ENCODE data around the gene CCDC13. TPM values are rescaled to one million over a fixed set of nuclear protein-coding genes. Genes with fewer than 3 reads are reported as not detected.
A peak's percentile ranks its signal among the peaks of the same experiment; 100 is the strongest.
"Not testable (repeated sequence)": the region's sequence is repeated elsewhere in the genome, so short reads cannot be mapped to it uniquely, and the experiment has no call there.

Gene CCDC13
- total RNA-seq (under 1 TPM in 1 of 2 donors, not detected in 1; 0.94 TPM), total RNA-seq (0.23 to 0.38 reads per million in 2 donors)

GRCh38 chr3:42772670-42773408 lies at the start of gene CCDC13:
CCDC13 (minus strand) TSS chr3:42773253; CDS start chr3:42758345, 14,908 bp downstream.
- peak; percentile 89 for ATAC-seq
- no peaks in the 10 kb centered on the region for H3K9me3 ChIP-seq (ENCODE audit: control insufficient read depth, low read length, poor library complexity, severe bottlenecking)
- H3K36me3 Mint-ChIP-seq (ENCODE audit: low read depth): no peaks in the 10 kb centered on the region
- peak within 1 kb of the TSS; percentile 85 for H3K27ac Mint-ChIP-seq
- peaks cover 7% of the 10 kb centered on the region for H3K4me1 Mint-ChIP-seq
- H3K27me3 Mint-ChIP-seq: no peaks in the 10 kb centered on the region
- peak within 1 kb of the TSS; percentile 91 for H3K4me3 Mint-ChIP-seq
- peak; percentile 47 to 75 (median 59) for DNase-seq

GRCh38 chr3:42822828-42823227 lies 49.8 kb upstream of the CCDC13 start:
- Mint-ChIP-seq H3K27me3 (peaks cover 49% of the 10 kb centered on the region), H3K27ac (peak overlapping the region; percentile 6), H3K36me3 (ENCODE audit: low read depth) (peaks cover 3% of the 10 kb centered on the region), H3K4me1 (peaks cover 4% of the 10 kb centered on the region), H3K4me3 (no peak overlapping the region)
- ATAC-seq (no peak), DNase-seq (no peak)
- no peaks in the 10 kb centered on the region for H3K9me3 ChIP-seq (ENCODE audit: control insufficient read depth, low read length, poor library complexity, severe bottlenecking)

GRCh38 chr3:42820746-42821051 lies 47.6 kb upstream of the CCDC13 start:
- Mint-ChIP-seq H3K4me1 (peaks cover 4% of the 10 kb centered on the region), H3K36me3 (ENCODE audit: low read depth) (no peaks in the 10 kb centered on the region), H3K27ac (no peak overlapping the region), H3K27me3 (peaks cover 30% of the 10 kb centered on the region), H3K4me3 (no peak overlapping the region)
- ATAC-seq (no peak), DNase-seq (no peak)
- no peaks in the 10 kb centered on the region for H3K9me3 ChIP-seq (ENCODE audit: control insufficient read depth, low read length, poor library complexity, severe bottlenecking)

GRCh38 chr3:42819351-42819965 lies 46.4 kb upstream of the CCDC13 start:
- no peak overlapping the region for H3K4me3 Mint-ChIP-seq
- no peaks in the 10 kb centered on the region for H3K36me3 Mint-ChIP-seq (ENCODE audit: low read depth)
- H3K27ac Mint-ChIP-seq: no peak overlapping the region
- H3K4me1 Mint-ChIP-seq: peaks cover 4% of the 10 kb centered on the region
- peaks cover 29% of the 10 kb centered on the region for H3K27me3 Mint-ChIP-seq
- DNase-seq (no peak), ATAC-seq (no peak)
- H3K9me3 ChIP-seq (ENCODE audit: control insufficient read depth, low read length, poor library complexity, severe bottlenecking): no peaks in the 10 kb centered on the region

- no peaks in the 10 kb centered on the region for H3K9me3 ChIP-seq (ENCODE audit: control insufficient read depth, low read length, poor library complexity, severe bottlenecking)
- Mint-ChIP-seq H3K27me3 (peaks cover 25% of the 10 kb centered on the region), H3K4me1 (peaks cover 2% of the 10 kb centered on the region), H3K4me3 (no peak overlapping the region), H3K27ac (no peak overlapping the region), H3K36me3 (ENCODE audit: low read depth) (no peaks in the 10 kb centered on the region)
- ATAC-seq: no peak
- DNase-seq: no peak
These were observed 42.8 kb upstream of the CCDC13 start for GRCh38 chr3:42815826-42816225.

- Mint-ChIP-seq H3K4me1 (peaks cover 2% of the 10 kb centered on the region), H3K27ac (no peak overlapping the region), H3K4me3 (no peak overlapping the region), H3K27me3 (peaks cover 28% of the 10 kb centered on the region), H3K36me3 (ENCODE audit: low read depth) (no peaks in the 10 kb centered on the region)
- DNase-seq (no peak), ATAC-seq (no peak)
- H3K9me3 ChIP-seq (ENCODE audit: control insufficient read depth, low read length, poor library complexity, severe bottlenecking): no peaks in the 10 kb centered on the region
These were observed 42.0 kb upstream of the CCDC13 start for GRCh38 chr3:42814914-42815507.

GRCh38 chr3:42814246-42814645 lies 41.2 kb upstream of the CCDC13 start:
- no peak for ATAC-seq

GRCh38 chr3:42811118-42811883 lies 38.2 kb upstream of the CCDC13 start:
- DNase-seq; H3K4me3 Mint-ChIP-seq; ATAC-seq; H3K27ac Mint-ChIP-seq; H3K36me3 Mint-ChIP-seq (ENCODE audit: low read depth); H3K4me1 Mint-ChIP-seq; H3K9me3 ChIP-seq (ENCODE audit: control insufficient read depth, low read length, poor library complexity, severe bottlenecking): not testable (repeated sequence)
- peaks cover 40% of the 10 kb centered on the region for H3K27me3 Mint-ChIP-seq

More at GRCh38 chr3:42814246-42814645, 41.2 kb upstream of the CCDC13 start:
- Mint-ChIP-seq H3K27ac (no peak overlapping the region), H3K4me3 (no peak overlapping the region), H3K36me3 (ENCODE audit: low read depth) (no peaks in the 10 kb centered on the region), H3K4me1 (no peaks in the 10 kb centered on the region), H3K27me3 (peaks cover 25% of the 10 kb centered on the region)
- no peaks in the 10 kb centered on the region for H3K9me3 ChIP-seq (ENCODE audit: control insufficient read depth, low read length, poor library complexity, severe bottlenecking)
- DNase-seq: no peak

GRCh38 chr3:42810706-42811105 lies 37.7 kb upstream of the CCDC13 start:
- H3K9me3 ChIP-seq (ENCODE audit: control insufficient read depth, low read length, poor library complexity, severe bottlenecking); ATAC-seq; H3K36me3 Mint-ChIP-seq (ENCODE audit: low read depth); DNase-seq; H3K4me1 Mint-ChIP-seq; H3K27ac Mint-ChIP-seq; H3K4me3 Mint-ChIP-seq: not testable (repeated sequence)
- H3K27me3 Mint-ChIP-seq: peaks cover 46% of the 10 kb centered on the region

GRCh38 chr3:42809202-42809601 lies 36.1 kb upstream of the CCDC13 start, which contains the start of gene ACKR2:
ACKR2 (plus strand) TSS chr3:42809445; CDS start chr3:42864503, 55,058 bp downstream.
- ATAC-seq (no peak), DNase-seq (no peak)
- H3K27me3 Mint-ChIP-seq: peaks cover 44% of the 10 kb centered on the region
- no peaks in the 10 kb centered on the region for H3K9me3 ChIP-seq (ENCODE audit: control insufficient read depth, low read length, poor library complexity, severe bottlenecking)
- H3K27ac Mint-ChIP-seq: no peak within 1 kb of the TSS
- no peaks in the 10 kb centered on the region for H3K36me3 Mint-ChIP-seq (ENCODE audit: low read depth)
- peaks cover 7% of the 10 kb centered on the region for H3K4me1 Mint-ChIP-seq
- no peak within 1 kb of the TSS for H3K4me3 Mint-ChIP-seq

GRCh38 chr3:42807929-42808328 lies 34.9 kb upstream of the CCDC13 start:
- H3K27ac Mint-ChIP-seq: no peak overlapping the region
- no peaks in the 10 kb centered on the region for H3K9me3 ChIP-seq (ENCODE audit: control insufficient read depth, low read length, poor library complexity, severe bottlenecking)
- no peak overlapping the region for H3K4me3 Mint-ChIP-seq
- no peak for ATAC-seq
- H3K36me3 Mint-ChIP-seq (ENCODE audit: low read depth): no peaks in the 10 kb centered on the region
- DNase-seq: no peak
- H3K4me1 Mint-ChIP-seq: peaks cover 17% of the 10 kb centered on the region
- H3K27me3 Mint-ChIP-seq: peaks cover 44% of the 10 kb centered on the region

- ATAC-seq (no peak), DNase-seq (peak in 1 of 3 donors; percentile 6)
- Mint-ChIP-seq H3K4me1 (peaks cover 33% of the 10 kb centered on the region), H3K4me3 (peak overlapping the region; percentile 98), H3K27ac (no peak overlapping the region), H3K36me3 (ENCODE audit: low read depth) (no peaks in the 10 kb centered on the region), H3K27me3 (peaks cover 29% of the 10 kb centered on the region)
- no peaks in the 10 kb centered on the region for H3K9me3 ChIP-seq (ENCODE audit: control insufficient read depth, low read length, poor library complexity, severe bottlenecking)
These were observed 32.2 kb upstream of the CCDC13 start for GRCh38 chr3:42805141-42805821.

GRCh38 chr3:42804831-42805132 lies 31.7 kb upstream of the CCDC13 start:
- Mint-ChIP-seq H3K4me1 (peaks cover 33% of the 10 kb centered on the region), H3K27me3 (peaks cover 29% of the 10 kb centered on the region), H3K4me3 (peak overlapping the region; percentile 98), H3K27ac (peak overlapping the region; percentile 93), H3K36me3 (ENCODE audit: low read depth) (no peaks in the 10 kb centered on the region)
- H3K9me3 ChIP-seq (ENCODE audit: control insufficient read depth, low read length, poor library complexity, severe bottlenecking): no peaks in the 10 kb centered on the region
- ATAC-seq (no peak), DNase-seq (no peak)
